ENCODE measurements around the gene KIF25. TPM values are rescaled to one million over a fixed set of nuclear protein-coding genes. Genes with fewer than 3 reads are reported as not detected.

KIF25 gene
- total and polyA plus RNA-seq, 7 experiments from 2014 or later: 0.86 TPM; not detected in 6

DNA sequence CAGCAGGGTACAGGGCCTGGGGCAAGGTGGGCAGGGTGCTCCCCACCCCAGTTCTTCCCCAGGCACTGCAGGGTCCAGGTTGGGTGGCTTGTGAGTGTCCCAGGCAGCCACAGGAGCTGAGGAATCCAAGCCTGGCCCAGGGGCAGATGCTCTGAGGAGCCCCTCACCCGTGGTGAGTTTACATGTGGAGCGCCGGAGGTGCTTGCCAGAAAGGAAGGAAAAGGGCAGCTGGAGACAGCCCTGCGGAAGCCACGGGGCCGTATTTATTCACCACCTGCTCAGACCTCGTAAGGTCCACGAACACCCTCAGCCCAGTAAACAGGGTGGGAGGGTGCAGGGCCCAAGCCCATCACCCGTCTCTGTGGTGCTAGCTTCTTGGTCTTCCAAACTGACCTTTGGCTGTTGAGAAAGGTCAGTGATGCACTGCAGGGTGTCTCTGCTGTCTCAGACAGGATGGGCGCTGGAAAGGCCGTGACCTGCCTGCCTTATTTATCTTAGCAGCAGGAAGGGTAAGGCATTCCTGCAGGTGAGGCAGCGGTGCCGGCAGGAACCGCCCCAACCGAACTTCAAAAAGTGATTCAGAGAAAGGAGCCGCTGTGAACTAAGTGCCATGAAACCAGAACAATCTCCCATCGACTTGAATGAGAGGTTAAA lies 85.5 kb downstream of the KIF25 start:
- Histone ChIP-seq H3K4me1 (ENCODE audit: control insufficient read depth in 2 of 2, insufficient read depth in 2 of 2, low read length in 2 of 2) (no peaks in the 10 kb centered on the region), H3K9me3 (ENCODE audit: control insufficient read depth in 2 of 3, low read length in 3 of 3) (no peaks in the 10 kb centered on the region), H3K27me3 (ENCODE audit: control insufficient read depth in 2 of 2, insufficient read depth in 2 of 2, low read length in 2 of 2) (no peaks in the 10 kb centered on the region), H3K36me3 (ENCODE audit: control insufficient read depth in 2 of 3, insufficient read depth in 3 of 3, low read length in 3 of 3) (no peaks in the 10 kb centered on the region), H3K27ac (ENCODE audit: low read depth, low read length) (no peak overlapping the region), H3K4me3 (ENCODE audit: low read length) (no peak overlapping the region)
- Mint-ChIP-seq H3K36me3 (no peaks in the 10 kb centered on the region), H3K9me3 (no peaks in the 10 kb centered on the region), H3K4me1 (no peaks in the 10 kb centered on the region), H3K27ac (no peak overlapping the region), H3K4me3 (no peak overlapping the region), H3K27me3 (peaks cover 0 to 10% (median 0%) of the 10 kb centered on the region in 5 donors)
- DNase-seq: no peak
- ATAC-seq: no peak
- intact Hi-C loops (cut with micrococcal nuclease): no loop called here
- CTCF ChIA-PET: no interaction called here
- POLR2A ChIA-PET: no interaction called here

DNA sequence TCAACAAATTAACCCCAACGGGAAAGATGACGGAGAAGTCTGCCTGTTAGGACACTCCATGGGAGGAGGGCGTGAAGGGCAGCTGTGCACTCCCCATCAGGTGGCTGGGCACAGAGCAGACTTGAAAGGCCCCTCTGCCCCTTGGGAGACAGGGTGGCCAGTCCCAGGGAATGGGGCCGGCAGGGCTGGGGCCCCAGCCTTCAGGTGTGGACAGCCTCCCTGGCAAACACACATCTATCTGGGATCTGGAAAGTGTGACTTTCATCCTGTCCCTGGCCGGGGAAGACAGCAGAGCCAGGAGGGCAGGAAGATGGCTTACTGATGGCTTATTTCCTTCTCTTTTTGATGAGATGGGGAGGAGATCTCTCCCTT lies 86.0 kb downstream of the KIF25 start:
- POLR2A ChIA-PET: no interaction called here

DNA sequence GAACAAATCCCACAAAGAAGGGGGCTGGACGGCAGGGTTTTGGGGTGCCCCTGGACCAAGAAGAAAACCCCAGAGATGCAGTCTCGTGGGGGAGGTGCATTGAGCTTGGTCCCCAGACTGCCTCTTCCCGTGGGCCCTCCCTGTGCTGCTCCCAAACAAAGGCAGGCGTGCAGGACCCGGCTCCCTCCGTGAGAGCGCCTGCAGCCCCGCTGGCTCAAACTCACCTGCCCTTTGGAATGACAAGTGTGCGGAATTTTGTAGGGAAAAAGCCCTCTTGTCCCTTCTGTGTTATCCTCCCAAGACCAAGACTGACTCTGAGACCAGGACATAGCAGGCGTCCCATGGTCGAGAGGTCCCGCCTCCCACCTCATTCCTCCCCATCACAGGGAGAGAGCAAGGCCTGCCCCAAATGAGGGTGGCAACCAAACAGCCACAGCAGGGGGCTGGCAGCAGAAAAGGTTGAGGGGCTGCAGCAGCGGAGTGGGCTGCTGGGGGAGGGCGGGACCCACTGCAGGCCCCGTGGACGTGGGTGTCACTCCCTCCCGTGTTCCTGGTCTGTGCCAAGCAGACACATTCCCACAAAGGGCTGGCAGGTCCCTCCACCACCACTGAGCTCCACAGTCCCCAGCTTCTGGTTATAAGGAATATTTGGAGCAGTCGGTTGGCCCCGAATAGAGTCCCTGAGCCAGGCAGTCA lies 87.1 kb downstream of the KIF25 start:
- Mint-ChIP-seq H3K27ac (no peak overlapping the region), H3K4me3 (no peak overlapping the region), H3K4me1 (no peaks in the 10 kb centered on the region), H3K27me3 (peaks cover 0 to 10% (median 0%) of the 10 kb centered on the region in 5 donors), H3K36me3 (no peaks in the 10 kb centered on the region), H3K9me3 (no peaks in the 10 kb centered on the region)
- intact Hi-C loops (cut with micrococcal nuclease): no loop called here
- H3K27ac ChIP-seq (ENCODE audit: low read depth, low read length): no peak overlapping the region
- ATAC-seq (no peak), DNase-seq (no peak)
- no peaks in the 10 kb centered on the region for H3K36me3 ChIP-seq (ENCODE audit: control insufficient read depth in 2 of 3, insufficient read depth in 3 of 3, low read length in 3 of 3)
- no peak overlapping the region for H3K4me3 ChIP-seq (ENCODE audit: low read length)
- no peaks in the 10 kb centered on the region for H3K4me1 ChIP-seq (ENCODE audit: control insufficient read depth in 2 of 2, insufficient read depth in 2 of 2, low read length in 2 of 2)
- CTCF ChIA-PET: no interaction called here
- no peaks in the 10 kb centered on the region for H3K27me3 ChIP-seq (ENCODE audit: control insufficient read depth in 2 of 2, insufficient read depth in 2 of 2, low read length in 2 of 2)
- POLR2A ChIA-PET: no interaction called here
- H3K9me3 ChIP-seq (ENCODE audit: control insufficient read depth in 2 of 3, low read length in 3 of 3): no peaks in the 10 kb centered on the region

More for the DNA sequence above, 86.0 kb downstream of the KIF25 start:
- no peaks in the 10 kb centered on the region for H3K36me3 Mint-ChIP-seq
- Histone ChIP-seq H3K4me3 (ENCODE audit: low read length) (no peak overlapping the region), H3K27me3 (ENCODE audit: control insufficient read depth in 2 of 2, insufficient read depth in 2 of 2, low read length in 2 of 2) (no peaks in the 10 kb centered on the region), H3K9me3 (ENCODE audit: control insufficient read depth in 2 of 3, low read length in 3 of 3) (no peaks in the 10 kb centered on the region), H3K36me3 (ENCODE audit: control insufficient read depth in 2 of 3, insufficient read depth in 3 of 3, low read length in 3 of 3) (no peaks in the 10 kb centered on the region), H3K27ac (ENCODE audit: low read depth, low read length) (no peak overlapping the region), H3K4me1 (ENCODE audit: control insufficient read depth in 2 of 2, insufficient read depth in 2 of 2, low read length in 2 of 2) (no peaks in the 10 kb centered on the region)
- no peaks in the 10 kb centered on the region for H3K4me1 Mint-ChIP-seq
- CTCF ChIA-PET: no interaction called here
- no peak overlapping the region for H3K4me3 Mint-ChIP-seq
- peaks cover 0 to 10% (median 0%) of the 10 kb centered on the region in 5 donors for H3K27me3 Mint-ChIP-seq
- ATAC-seq (no peak), DNase-seq (no peak)
- intact Hi-C loops (cut with micrococcal nuclease): no loop called here
- no peak overlapping the region for H3K27ac Mint-ChIP-seq
- no peaks in the 10 kb centered on the region for H3K9me3 Mint-ChIP-seq

DNA sequence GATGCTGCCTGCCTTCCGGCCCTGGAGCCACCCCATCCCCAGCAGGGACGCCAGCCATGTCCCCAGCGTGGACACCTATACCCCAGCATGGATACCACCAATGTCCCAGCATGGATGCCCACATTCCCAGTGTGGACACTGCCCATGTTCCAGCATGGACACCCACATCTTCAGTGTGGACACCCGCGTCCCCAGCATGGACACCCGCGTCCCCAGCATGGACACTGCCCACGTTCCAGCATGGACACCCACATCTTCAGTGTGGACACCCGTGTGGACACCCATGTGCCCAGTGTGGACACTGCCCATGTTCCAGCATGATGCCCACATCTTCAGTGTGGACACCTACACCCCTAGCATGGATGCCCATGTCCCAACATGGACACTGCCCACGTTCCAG lies 88.6 kb downstream of the KIF25 start:
- no peaks in the 10 kb centered on the region for H3K36me3 Mint-ChIP-seq
- H3K4me3 ChIP-seq (ENCODE audit: low read length): no peak overlapping the region
- POLR2A ChIA-PET: no interaction called here
- H3K36me3 ChIP-seq (ENCODE audit: control insufficient read depth in 2 of 3, insufficient read depth in 3 of 3, low read length in 3 of 3): no peaks in the 10 kb centered on the region
- no peak for ATAC-seq
- CTCF ChIA-PET: no interaction called here
- peaks cover 0 to 10% (median 0%) of the 10 kb centered on the region in 5 donors for H3K27me3 Mint-ChIP-seq
- H3K27ac ChIP-seq (ENCODE audit: low read depth, low read length): no peak overlapping the region
- H3K27ac Mint-ChIP-seq: no peak overlapping the region
- no peaks in the 10 kb centered on the region for H3K27me3 ChIP-seq (ENCODE audit: control insufficient read depth in 2 of 2, insufficient read depth in 2 of 2, low read length in 2 of 2)
- no peaks in the 10 kb centered on the region for H3K4me1 Mint-ChIP-seq
- peaks cover 0 to 4% (median 0%) of the 10 kb centered on the region in 11 donors for H3K9me3 Mint-ChIP-seq
- intact Hi-C loops (cut with micrococcal nuclease): no loop called here
- no peak overlapping the region for H3K4me3 Mint-ChIP-seq
- no peaks in the 10 kb centered on the region for H3K4me1 ChIP-seq (ENCODE audit: control insufficient read depth in 2 of 2, insufficient read depth in 2 of 2, low read length in 2 of 2)
- H3K9me3 ChIP-seq (ENCODE audit: control insufficient read depth in 2 of 3, low read length in 3 of 3): no peaks in the 10 kb centered on the region
- DNase-seq: no peak

DNA sequence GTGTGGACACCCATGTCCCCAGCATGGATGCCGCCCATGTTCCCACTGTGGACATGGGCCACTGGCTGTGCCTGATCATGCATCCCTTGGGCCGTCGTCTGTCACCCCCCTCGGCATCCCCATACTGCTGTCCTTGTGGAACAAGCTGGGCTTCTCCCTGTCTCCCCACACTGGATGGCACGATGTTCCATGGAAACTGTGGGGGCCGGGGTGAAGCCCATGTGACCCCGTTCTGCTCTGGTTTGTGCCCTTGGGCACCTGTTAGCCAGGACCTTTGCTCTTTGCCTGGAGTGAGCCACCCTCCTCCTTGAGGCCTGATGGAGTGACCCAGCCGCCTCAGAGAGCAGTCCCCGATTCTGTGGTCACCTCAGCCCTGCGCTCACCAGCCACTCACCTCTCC lies 89.1 kb downstream of the KIF25 start:
- ChIA-PET CTCF (no interaction called here), POLR2A (no interaction called here)
- Histone ChIP-seq H3K36me3 (ENCODE audit: control insufficient read depth in 2 of 3, insufficient read depth in 3 of 3, low read length in 3 of 3) (no peaks in the 10 kb centered on the region), H3K4me3 (ENCODE audit: low read length) (no peak overlapping the region), H3K27me3 (ENCODE audit: control insufficient read depth in 2 of 2, insufficient read depth in 2 of 2, low read length in 2 of 2) (no peaks in the 10 kb centered on the region), H3K4me1 (ENCODE audit: control insufficient read depth in 2 of 2, insufficient read depth in 2 of 2, low read length in 2 of 2) (no peaks in the 10 kb centered on the region), H3K27ac (ENCODE audit: low read depth, low read length) (no peak overlapping the region), H3K9me3 (ENCODE audit: control insufficient read depth in 2 of 3, low read length in 3 of 3) (no peaks in the 10 kb centered on the region)
- Mint-ChIP-seq H3K36me3 (no peaks in the 10 kb centered on the region), H3K4me3 (no peak overlapping the region), H3K9me3 (peaks cover 0 to 4% (median 0%) of the 10 kb centered on the region in 11 donors), H3K4me1 (no peaks in the 10 kb centered on the region), H3K27ac (no peak overlapping the region), H3K27me3 (peaks cover 0 to 10% (median 0%) of the 10 kb centered on the region in 5 donors)
- ATAC-seq (no peak), DNase-seq (no peak)
- intact Hi-C loops (cut with micrococcal nuclease): no loop called here

DNA sequence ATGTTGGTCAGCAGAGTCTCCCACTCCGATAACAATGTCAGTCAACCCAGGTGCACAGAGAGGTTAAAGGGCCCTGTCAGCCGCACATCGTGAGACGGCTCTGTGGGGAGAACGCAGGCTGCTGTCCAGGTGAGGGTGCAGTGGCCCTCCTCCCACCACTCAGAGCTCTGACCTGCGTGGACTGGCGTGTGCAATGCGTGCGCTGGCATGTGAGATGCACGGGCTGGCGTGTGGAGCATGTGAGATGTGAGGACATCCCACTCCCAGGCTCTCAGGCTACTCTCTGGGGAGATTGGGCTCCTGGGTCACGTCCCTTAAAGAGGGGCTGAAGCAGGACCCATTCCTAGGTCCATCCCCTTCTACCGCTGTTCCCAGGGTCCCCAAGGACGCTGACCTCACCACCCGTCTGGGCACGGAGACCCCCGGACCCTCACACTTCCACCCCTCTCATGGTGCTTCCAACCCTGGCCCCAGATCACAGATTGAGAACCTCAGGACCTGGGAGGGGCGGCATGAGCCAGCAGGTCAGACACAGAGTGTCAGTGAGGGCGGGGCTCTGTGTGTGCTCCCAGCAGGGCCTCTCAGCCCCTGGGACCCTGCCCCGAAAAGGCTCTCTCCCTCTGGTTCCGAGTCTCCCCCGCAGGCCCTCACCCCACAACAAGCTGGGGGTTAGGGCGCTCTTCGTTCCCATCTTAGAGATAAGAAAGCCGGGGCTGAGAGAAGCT lies 90.1 kb downstream of the KIF25 start:
- ChIA-PET POLR2A (no interaction called here), CTCF (no interaction called here)
- H3K27ac Mint-ChIP-seq: no peak overlapping the region
- H3K4me3 ChIP-seq (ENCODE audit: low read length): no peak overlapping the region
- no peaks in the 10 kb centered on the region for H3K4me1 Mint-ChIP-seq
- peaks cover 0 to 4% (median 0%) of the 10 kb centered on the region in 5 donors for H3K36me3 Mint-ChIP-seq
- no peaks in the 10 kb centered on the region for H3K36me3 ChIP-seq (ENCODE audit: control insufficient read depth in 2 of 3, insufficient read depth in 3 of 3, low read length in 3 of 3)
- H3K27me3 ChIP-seq (ENCODE audit: control insufficient read depth in 2 of 2, insufficient read depth in 2 of 2, low read length in 2 of 2): no peaks in the 10 kb centered on the region
- no peak overlapping the region for H3K27ac ChIP-seq (ENCODE audit: low read depth, low read length)
- ATAC-seq (no peak), DNase-seq (no peak)
- intact Hi-C loops (cut with micrococcal nuclease): no loop called here
- peaks cover 0 to 9% (median 2%) of the 10 kb centered on the region in 11 donors for H3K9me3 Mint-ChIP-seq
- peaks cover 0 to 10% (median 0%) of the 10 kb centered on the region in 5 donors for H3K27me3 Mint-ChIP-seq
- no peaks in the 10 kb centered on the region for H3K4me1 ChIP-seq (ENCODE audit: control insufficient read depth in 2 of 2, insufficient read depth in 2 of 2, low read length in 2 of 2)
- no peak overlapping the region for H3K4me3 Mint-ChIP-seq
- H3K9me3 ChIP-seq (ENCODE audit: control insufficient read depth in 2 of 3, low read length in 3 of 3): peaks cover 0 to 4% (median 0%) of the 10 kb centered on the region in 3 experiments

Measured in naive thymus-derived CD4-positive, alpha-beta T cell (primary cell).